Right lobe of liver (tissue), 4 donors: Measurements from ENCODE around the gene CLDN10.

Experiments
- CTCF ChIP-seq, 4 donors: fragments of 200-600 bp in 3 of 4; fragments of 450-650 bp in 1 of 4; IDR thresholded peaks; one replicate each; pipeline versions ENCODE4 v1.5.1 to v1.8.0; 2016 to 2022; ENCODE audit warnings: antibody characterized with exemption in 4 of 4, mild to moderate bottlenecking in 2 of 4
- POLR2A ChIP-seq: fragments of 450-650 bp; IDR thresholded peaks from one replicate; pipeline ENCODE4 v1.6.1; 2017; ENCODE audit warnings: antibody characterized with exemption, mild to moderate bottlenecking
- donor health status: DM: no; HTN: no; CAD: no.
- donor health status: DM: no; HTN: no; CAD: no.
- donor health status: DM: no; HTN: yes; CAD: no.

- no peak for TF ChIP-seq CTCF (IDR thresholded peaks at IDR 0.05)
- TF ChIP-seq POLR2A, result no peak
Measured at GRCh38 chr13:95533545-95534160, 18.9 kb upstream of the CLDN10 start.
